Esophagus muscularis mucosa (tissue), 4 donors: ENCODE measurements around the gene RPS19BP1.

Experiments
- EP300 ChIP-seq: sonication (generic); formaldehyde crosslinking; IDR thresholded peaks from one replicate; pipeline ENCODE4 v1.6.1; 2017; ENCODE audit warnings: antibody characterized with exemption
- POLR2A ChIP-seq: fragments of 450-650 bp; IDR thresholded peaks from one replicate; pipeline ENCODE4 v1.6.1; 2017; ENCODE audit warnings: antibody characterized with exemption, moderate library complexity, mild to moderate bottlenecking, low read depth
- POLR2AphosphoS5 ChIP-seq, 2 donors: sonication (generic); formaldehyde crosslinking; IDR thresholded peaks; one replicate each; pipeline ENCODE4 v1.6.1; 2017; ENCODE audit warnings: antibody characterized with exemption in 2 of 2
- TF ChIP-seq, protein P1 (sequence below), 3 experiments: fragments of 200-600 bp in 2 of 3; fragments of 450-650 bp in 1 of 3; sonication (generic) in 2 of 3; IDR thresholded peaks; one replicate each; pipeline ENCODE4 v1.5.1; 2017 to 2019; ENCODE audit warnings: antibody characterized with exemption in 3 of 3, mild to moderate bottlenecking in 2 of 3, moderate library complexity in 1 of 3

GRCh38 chr22:39511226-39511625 is 21.3 kb downstream of the RPS19BP1 start:
- TF ChIP-seq POLR2A = no peak
- TF ChIP-seq, protein P1, sequence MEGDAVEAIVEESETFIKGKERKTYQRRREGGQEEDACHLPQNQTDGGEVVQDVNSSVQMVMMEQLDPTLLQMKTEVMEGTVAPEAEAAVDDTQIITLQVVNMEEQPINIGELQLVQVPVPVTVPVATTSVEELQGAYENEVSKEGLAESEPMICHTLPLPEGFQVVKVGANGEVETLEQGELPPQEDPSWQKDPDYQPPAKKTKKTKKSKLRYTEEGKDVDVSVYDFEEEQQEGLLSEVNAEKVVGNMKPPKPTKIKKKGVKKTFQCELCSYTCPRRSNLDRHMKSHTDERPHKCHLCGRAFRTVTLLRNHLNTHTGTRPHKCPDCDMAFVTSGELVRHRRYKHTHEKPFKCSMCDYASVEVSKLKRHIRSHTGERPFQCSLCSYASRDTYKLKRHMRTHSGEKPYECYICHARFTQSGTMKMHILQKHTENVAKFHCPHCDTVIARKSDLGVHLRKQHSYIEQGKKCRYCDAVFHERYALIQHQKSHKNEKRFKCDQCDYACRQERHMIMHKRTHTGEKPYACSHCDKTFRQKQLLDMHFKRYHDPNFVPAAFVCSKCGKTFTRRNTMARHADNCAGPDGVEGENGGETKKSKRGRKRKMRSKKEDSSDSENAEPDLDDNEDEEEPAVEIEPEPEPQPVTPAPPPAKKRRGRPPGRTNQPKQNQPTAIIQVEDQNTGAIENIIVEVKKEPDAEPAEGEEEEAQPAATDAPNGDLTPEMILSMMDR (IDR thresholded peaks at IDR 0.05) = no peak
- TF ChIP-seq POLR2AphosphoS5 (IDR thresholded peaks at IDR 0.05) = no peak
- no peak for TF ChIP-seq EP300
